ENCODE measurements around the gene PTPRD. TPM values are rescaled to one million over a fixed set of nuclear protein-coding genes. Genes with fewer than 3 reads are reported as not detected.

Gene PTPRD
- total RNA-seq, 1 experiment from 2014 or later, result 0.02 TPM

DNA sequence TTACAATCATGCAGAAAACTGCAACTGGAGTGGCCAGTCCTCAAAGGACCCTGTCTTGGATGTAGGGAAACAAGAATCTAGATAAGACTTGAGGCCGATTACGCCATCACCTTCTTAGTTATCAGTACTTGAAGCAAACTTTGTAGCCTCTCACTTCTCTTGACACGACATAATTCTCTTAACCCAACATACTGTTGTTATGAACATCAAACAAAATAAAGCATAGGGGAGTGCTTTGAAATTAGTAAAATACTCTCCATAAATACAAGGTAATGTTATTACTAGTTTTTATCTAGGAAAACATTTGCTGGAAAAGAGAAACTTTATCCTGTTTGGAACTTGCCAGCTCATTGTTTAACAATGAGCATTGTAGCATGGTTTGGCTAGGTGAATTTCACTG, 2238.3 kb downstream of the PTPRD start:
- H3K4me2 ChIP-seq (ENCODE audit: low read length), result no peak overlapping the region
- RAD21 ChIA-PET (ENCODE audit: low non-redundant PET in 1 of 2, low total read pairs in 2 of 2, uncharacterized antibody in 2 of 2, unreplicated experiment in 2 of 2), result no interaction called here
- H3K27ac ChIP-seq (ENCODE audit: low read depth, low read length), result no peak overlapping the region
- H3K9me2 ChIP-seq (ENCODE audit: insufficient read depth), result no peaks in the 10 kb centered on the region
- no peaks in the 10 kb centered on the region for H4K20me1 ChIP-seq (ENCODE audit: insufficient read depth)
- no peak for ATAC-seq
- POLR2A ChIA-PET, result no interaction called here
- no peaks in the 10 kb centered on the region for H3K27me3 ChIP-seq (ENCODE audit: insufficient read depth, low read length)
- TF ChIP-seq ZNF274 (IDR thresholded peaks at IDR 0.05; ENCODE audit: low read depth, low read length) (no peak), ELF1 (IDR thresholded peaks at IDR 0.05; ENCODE audit: borderline replicate concordance, low read depth) (no peak), EZH2 (IDR thresholded peaks at IDR 0.05) (no peak), FOSL1 (IDR thresholded peaks at IDR 0.05; ENCODE audit: low read depth) (no peak), TCF7L2 (IDR thresholded peaks at IDR 0.05; ENCODE audit: borderline replicate concordance, extremely low read depth, insufficient read depth, insufficient read length) (no peak), SP1 (IDR thresholded peaks at IDR 0.05; ENCODE audit: low read depth) (no peak), RAD21 (IDR thresholded peaks at IDR 0.05; ENCODE audit: low read depth) (no peak), SRF (IDR thresholded peaks at IDR 0.05; ENCODE audit: low read depth) (no peak), ZFX (IDR thresholded peaks at IDR 0.05) (no peak)
- TF ChIP-seq, protein P1, sequence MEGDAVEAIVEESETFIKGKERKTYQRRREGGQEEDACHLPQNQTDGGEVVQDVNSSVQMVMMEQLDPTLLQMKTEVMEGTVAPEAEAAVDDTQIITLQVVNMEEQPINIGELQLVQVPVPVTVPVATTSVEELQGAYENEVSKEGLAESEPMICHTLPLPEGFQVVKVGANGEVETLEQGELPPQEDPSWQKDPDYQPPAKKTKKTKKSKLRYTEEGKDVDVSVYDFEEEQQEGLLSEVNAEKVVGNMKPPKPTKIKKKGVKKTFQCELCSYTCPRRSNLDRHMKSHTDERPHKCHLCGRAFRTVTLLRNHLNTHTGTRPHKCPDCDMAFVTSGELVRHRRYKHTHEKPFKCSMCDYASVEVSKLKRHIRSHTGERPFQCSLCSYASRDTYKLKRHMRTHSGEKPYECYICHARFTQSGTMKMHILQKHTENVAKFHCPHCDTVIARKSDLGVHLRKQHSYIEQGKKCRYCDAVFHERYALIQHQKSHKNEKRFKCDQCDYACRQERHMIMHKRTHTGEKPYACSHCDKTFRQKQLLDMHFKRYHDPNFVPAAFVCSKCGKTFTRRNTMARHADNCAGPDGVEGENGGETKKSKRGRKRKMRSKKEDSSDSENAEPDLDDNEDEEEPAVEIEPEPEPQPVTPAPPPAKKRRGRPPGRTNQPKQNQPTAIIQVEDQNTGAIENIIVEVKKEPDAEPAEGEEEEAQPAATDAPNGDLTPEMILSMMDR (IDR thresholded peaks at IDR 0.05 in 2 of 3, conservative IDR thresholded peaks at IDR 0.05 in 1 of 3; ENCODE audit: borderline replicate concordance in 1 of 3, insufficient read depth in 1 of 3, low read depth in 2 of 3, low read length in 2 of 3), result no peak
- TF ChIP-seq, protein P2, sequence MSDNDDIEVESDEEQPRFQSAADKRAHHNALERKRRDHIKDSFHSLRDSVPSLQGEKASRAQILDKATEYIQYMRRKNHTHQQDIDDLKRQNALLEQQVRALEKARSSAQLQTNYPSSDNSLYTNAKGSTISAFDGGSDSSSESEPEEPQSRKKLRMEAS (IDR thresholded peaks at IDR 0.05), result no peak
- TF ChIP-seq, protein P3, sequence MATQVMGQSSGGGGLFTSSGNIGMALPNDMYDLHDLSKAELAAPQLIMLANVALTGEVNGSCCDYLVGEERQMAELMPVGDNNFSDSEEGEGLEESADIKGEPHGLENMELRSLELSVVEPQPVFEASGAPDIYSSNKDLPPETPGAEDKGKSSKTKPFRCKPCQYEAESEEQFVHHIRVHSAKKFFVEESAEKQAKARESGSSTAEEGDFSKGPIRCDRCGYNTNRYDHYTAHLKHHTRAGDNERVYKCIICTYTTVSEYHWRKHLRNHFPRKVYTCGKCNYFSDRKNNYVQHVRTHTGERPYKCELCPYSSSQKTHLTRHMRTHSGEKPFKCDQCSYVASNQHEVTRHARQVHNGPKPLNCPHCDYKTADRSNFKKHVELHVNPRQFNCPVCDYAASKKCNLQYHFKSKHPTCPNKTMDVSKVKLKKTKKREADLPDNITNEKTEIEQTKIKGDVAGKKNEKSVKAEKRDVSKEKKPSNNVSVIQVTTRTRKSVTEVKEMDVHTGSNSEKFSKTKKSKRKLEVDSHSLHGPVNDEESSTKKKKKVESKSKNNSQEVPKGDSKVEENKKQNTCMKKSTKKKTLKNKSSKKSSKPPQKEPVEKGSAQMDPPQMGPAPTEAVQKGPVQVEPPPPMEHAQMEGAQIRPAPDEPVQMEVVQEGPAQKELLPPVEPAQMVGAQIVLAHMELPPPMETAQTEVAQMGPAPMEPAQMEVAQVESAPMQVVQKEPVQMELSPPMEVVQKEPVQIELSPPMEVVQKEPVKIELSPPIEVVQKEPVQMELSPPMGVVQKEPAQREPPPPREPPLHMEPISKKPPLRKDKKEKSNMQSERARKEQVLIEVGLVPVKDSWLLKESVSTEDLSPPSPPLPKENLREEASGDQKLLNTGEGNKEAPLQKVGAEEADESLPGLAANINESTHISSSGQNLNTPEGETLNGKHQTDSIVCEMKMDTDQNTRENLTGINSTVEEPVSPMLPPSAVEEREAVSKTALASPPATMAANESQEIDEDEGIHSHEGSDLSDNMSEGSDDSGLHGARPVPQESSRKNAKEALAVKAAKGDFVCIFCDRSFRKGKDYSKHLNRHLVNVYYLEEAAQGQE (IDR thresholded peaks at IDR 0.05; ENCODE audit: low read depth), result no peak
- TF ChIP-seq, protein P4, sequence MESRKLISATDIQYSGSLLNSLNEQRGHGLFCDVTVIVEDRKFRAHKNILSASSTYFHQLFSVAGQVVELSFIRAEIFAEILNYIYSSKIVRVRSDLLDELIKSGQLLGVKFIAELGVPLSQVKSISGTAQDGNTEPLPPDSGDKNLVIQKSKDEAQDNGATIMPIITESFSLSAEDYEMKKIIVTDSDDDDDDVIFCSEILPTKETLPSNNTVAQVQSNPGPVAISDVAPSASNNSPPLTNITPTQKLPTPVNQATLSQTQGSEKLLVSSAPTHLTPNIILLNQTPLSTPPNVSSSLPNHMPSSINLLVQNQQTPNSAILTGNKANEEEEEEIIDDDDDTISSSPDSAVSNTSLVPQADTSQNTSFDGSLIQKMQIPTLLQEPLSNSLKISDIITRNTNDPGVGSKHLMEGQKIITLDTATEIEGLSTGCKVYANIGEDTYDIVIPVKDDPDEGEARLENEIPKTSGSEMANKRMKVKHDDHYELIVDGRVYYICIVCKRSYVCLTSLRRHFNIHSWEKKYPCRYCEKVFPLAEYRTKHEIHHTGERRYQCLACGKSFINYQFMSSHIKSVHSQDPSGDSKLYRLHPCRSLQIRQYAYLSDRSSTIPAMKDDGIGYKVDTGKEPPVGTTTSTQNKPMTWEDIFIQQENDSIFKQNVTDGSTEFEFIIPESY (IDR thresholded peaks at IDR 0.05; ENCODE audit: extremely low read depth, insufficient replicate concordance, low read length), result no peak
- H3K9ac ChIP-seq (ENCODE audit: low read length), result no peak overlapping the region
- no peak overlapping the region for H2AFZ ChIP-seq (ENCODE audit: low read depth, low read length, poor library complexity, severe bottlenecking)
- H3K4me3 ChIP-seq (replicated peaks in 1 of 2; ENCODE audit: low read depth in 1 of 2, low read length in 2 of 2), result no peak overlapping the region
- no peak for DNase-seq (ENCODE audit: low read depth, low spot score)
- CTCF ChIA-PET, result no interaction called here
- H3K36me3 ChIP-seq (ENCODE audit: control insufficient read depth in 1 of 2, insufficient read depth in 2 of 2, low read length in 2 of 2), result no peaks in the 10 kb centered on the region
- BruUV-seq (replicated peaks), result no TSS peak
- H3K79me2 ChIP-seq (ENCODE audit: insufficient read depth, low read length), result no peaks in the 10 kb centered on the region
- H3K4me1 ChIP-seq (ENCODE audit: control insufficient read depth in 1 of 2, insufficient read depth in 2 of 2, low read length in 2 of 2), result no peaks in the 10 kb centered on the region
- H3K9me3 ChIP-seq (ENCODE audit: control insufficient read depth in 1 of 2, insufficient read depth in 1 of 2, low read depth in 1 of 2, low read length in 2 of 2), result peaks cover 9 to 13% of the 10 kb centered on the region in 2 experiments; a peak in 2 of 4 replicates
- intact Hi-C loops (cut with micrococcal nuclease), result no loop called here
